ENCODE data around the gene CHKA.

DNA sequence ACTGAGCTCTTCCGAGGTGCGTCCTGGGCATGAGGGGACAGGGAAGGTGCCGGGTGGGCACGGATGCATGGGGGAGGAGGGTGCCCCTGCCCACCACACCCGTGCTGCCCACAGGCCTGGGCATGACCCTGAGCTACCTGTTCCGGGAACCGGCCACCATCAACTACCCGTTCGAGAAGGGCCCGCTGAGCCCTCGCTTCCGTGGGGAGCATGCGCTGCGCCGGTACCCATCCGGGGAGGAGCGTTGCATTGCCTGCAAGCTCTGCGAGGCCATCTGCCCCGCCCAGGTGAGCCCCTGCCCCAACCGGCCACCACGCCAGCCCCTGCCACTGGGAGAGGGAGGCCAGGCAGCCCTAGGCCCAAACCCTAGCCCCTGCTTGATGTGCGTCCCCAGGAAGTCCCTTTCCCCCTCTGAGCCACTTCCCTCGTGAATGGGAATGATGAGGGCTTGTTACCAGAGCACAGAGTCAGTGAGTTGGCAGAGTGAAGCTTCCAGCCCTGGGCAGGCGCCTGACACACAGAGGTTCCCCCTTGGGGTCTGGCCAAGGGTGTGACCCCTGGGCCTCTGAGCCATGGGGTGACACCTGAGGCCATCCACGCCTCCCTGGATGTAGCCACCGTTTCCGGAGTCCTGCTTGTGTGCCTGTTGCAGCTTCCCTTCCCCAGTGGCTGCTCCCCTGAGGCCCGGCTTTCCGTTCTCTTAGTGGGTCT, 88.0 kb downstream of the CHKA start:
- TF ChIP-seq, protein P1, sequence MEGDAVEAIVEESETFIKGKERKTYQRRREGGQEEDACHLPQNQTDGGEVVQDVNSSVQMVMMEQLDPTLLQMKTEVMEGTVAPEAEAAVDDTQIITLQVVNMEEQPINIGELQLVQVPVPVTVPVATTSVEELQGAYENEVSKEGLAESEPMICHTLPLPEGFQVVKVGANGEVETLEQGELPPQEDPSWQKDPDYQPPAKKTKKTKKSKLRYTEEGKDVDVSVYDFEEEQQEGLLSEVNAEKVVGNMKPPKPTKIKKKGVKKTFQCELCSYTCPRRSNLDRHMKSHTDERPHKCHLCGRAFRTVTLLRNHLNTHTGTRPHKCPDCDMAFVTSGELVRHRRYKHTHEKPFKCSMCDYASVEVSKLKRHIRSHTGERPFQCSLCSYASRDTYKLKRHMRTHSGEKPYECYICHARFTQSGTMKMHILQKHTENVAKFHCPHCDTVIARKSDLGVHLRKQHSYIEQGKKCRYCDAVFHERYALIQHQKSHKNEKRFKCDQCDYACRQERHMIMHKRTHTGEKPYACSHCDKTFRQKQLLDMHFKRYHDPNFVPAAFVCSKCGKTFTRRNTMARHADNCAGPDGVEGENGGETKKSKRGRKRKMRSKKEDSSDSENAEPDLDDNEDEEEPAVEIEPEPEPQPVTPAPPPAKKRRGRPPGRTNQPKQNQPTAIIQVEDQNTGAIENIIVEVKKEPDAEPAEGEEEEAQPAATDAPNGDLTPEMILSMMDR (IDR thresholded peaks at IDR 0.05): no peak
- TF ChIP-seq POLR2A (IDR thresholded peaks at IDR 0.05): no peak
